Smooth muscle cell (in vitro differentiated cells): ENCODE data around the gene PACSIN3. TPM values are rescaled to one million over a fixed set of nuclear protein-coding genes. Genes with fewer than 3 reads are reported as not detected.

Source experiments
- DNase-seq: peaks from one replicate; lab custom pipeline; 2025; ENCODE audit not compliant: unreplicated experiment; lab: John Stamatoyannopoulos, UW
- H2AFZ ChIP-seq: fragments of 200-600 bp; sonication (generic); 2 replicates; pipeline ENCODE4 v1.6.0; 2016; ENCODE audit warnings: antibody characterized with exemption, low read depth, mild to moderate bottlenecking
- H3F3A ChIP-seq: fragments of 200-600 bp; sonication (generic); 2 replicates; pipeline ENCODE4 v1.6.0; 2017; ENCODE audit warnings: antibody characterized with exemption, low read depth
- H3K27ac ChIP-seq: fragments of 200-600 bp; sonication (generic); 2 replicates; pipeline ENCODE4 v1.5.1; 2016; ENCODE audit warnings: low read depth, mild to moderate bottlenecking
- H3K27me3 ChIP-seq: fragments of 200-600 bp; sonication (generic); 2 replicates; pipeline ENCODE4 v1.6.1; 2016; ENCODE audit warnings: low read depth, mild to moderate bottlenecking
- H3K36me3 ChIP-seq: fragments of 200-600 bp; sonication (generic); 2 replicates; pipeline ENCODE4 v1.5.1; 2016; ENCODE audit warnings: low read depth
- H3K4me1 ChIP-seq: fragments of 200-600 bp; sonication (generic); 2 replicates; pipeline ENCODE4 v1.5.1; 2016; ENCODE audit warnings: low read depth
- H3K4me2 ChIP-seq: fragments of 200-600 bp; sonication (generic); 2 replicates; pipeline ENCODE4 v1.6.0; 2016; ENCODE audit warnings: mild to moderate bottlenecking
- H3K4me3 ChIP-seq: fragments of 200-600 bp; sonication (generic); 2 replicates; pipeline ENCODE4 v1.5.1; 2016; ENCODE audit warnings: mild to moderate bottlenecking
- H3K79me2 ChIP-seq: fragments of 200-600 bp; sonication (generic); 2 replicates; pipeline ENCODE4 v1.6.0; 2016; ENCODE audit warnings: low read depth, mild to moderate bottlenecking
- H3K9ac ChIP-seq: fragments of 200-600 bp; sonication (generic); 2 replicates; pipeline ENCODE4 v1.6.0; 2016; ENCODE audit warnings: low read depth
- H3K9me3 ChIP-seq: fragments of 200-600 bp; sonication (generic); replicated peaks from 2 replicates; pipeline ENCODE4 v1.5.1; 2016; ENCODE audit warnings: low read depth
- H4K20me1 ChIP-seq: fragments of 200-600 bp; sonication (generic); 2 replicates; pipeline ENCODE4 v1.6.0; 2016; ENCODE audit warnings: low read depth
- WGBS: methylation state at CpG from one replicate; pipeline ENCODE4 v1.1.7; 2016; ENCODE audit warnings: low lambda C conversion rate; 5-methylcytosine and 5-hydroxymethylcytosine counted together
- polyA plus RNA-seq: library from polyadenylated mRNA; unstranded; fragments of >200 nt; fragmentation: Nextera tagmentation; extraction: Ambion mirVana; gene quantifications from 2 replicates; pipeline ENCODE4 v1.2.1, GENCODE V29; 2016
- total RNA-seq: library from RNA; depleted of rRNA; stranded (reverse); fragments of >200 nt; gene quantifications from 2 replicates; pipeline ENCODE4 v1.2.3, GENCODE V29; 2014
- TF ChIP-seq, protein P1 (sequence below): fragments of 200-600 bp; sonication (generic); IDR thresholded peaks from 2 replicates; pipeline ENCODE4 v1.5.1; 2017; ENCODE audit warnings: borderline replicate concordance, mild to moderate bottlenecking, antibody characterized with exemption; ENCODE audit not compliant: insufficient read depth, poor library complexity, severe bottlenecking

Gene PACSIN3
- total and polyA plus RNA-seq, 2 experiments from 2014 or later: 27.3 to 55.7 TPM

DNA sequence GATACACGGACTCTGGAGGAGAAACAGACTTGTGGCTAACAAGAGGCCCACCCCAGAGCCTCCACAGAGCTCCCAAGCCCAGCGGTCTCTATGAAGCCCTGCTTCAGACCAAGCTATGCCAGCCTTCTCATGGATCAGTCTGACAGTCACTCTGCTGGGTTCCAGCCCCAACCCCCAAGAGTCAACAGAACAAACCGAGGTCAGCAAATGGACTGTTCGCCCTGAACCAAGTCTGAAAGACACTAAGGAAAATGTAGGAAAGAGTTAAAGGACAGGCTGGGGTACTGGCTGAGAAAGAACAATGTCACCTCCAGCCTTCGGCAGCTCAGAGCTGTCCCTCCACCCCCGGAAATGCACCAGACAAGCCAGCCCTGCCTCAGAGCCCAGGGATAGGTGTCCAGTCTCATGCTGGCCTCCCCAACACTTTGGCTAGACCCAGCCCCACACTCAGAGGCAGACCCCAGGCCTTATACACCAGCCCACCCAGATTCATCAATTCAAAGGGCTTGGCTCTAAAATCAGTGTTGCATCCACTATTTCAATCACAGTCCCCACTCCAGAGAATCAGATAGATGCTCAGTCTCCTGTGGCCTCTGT lies 13.4 kb downstream of the PACSIN3 start:
- no peaks in the 10 kb centered on the region for H3K36me3 ChIP-seq
- H3K4me2 ChIP-seq: no peak overlapping the region
- 91% methylated on average over 6 of the region's 6 CpGs for WGBS
- no peaks in the 10 kb centered on the region for H3K27me3 ChIP-seq
- H3K9ac ChIP-seq: no peak overlapping the region
- TF ChIP-seq, protein P1, sequence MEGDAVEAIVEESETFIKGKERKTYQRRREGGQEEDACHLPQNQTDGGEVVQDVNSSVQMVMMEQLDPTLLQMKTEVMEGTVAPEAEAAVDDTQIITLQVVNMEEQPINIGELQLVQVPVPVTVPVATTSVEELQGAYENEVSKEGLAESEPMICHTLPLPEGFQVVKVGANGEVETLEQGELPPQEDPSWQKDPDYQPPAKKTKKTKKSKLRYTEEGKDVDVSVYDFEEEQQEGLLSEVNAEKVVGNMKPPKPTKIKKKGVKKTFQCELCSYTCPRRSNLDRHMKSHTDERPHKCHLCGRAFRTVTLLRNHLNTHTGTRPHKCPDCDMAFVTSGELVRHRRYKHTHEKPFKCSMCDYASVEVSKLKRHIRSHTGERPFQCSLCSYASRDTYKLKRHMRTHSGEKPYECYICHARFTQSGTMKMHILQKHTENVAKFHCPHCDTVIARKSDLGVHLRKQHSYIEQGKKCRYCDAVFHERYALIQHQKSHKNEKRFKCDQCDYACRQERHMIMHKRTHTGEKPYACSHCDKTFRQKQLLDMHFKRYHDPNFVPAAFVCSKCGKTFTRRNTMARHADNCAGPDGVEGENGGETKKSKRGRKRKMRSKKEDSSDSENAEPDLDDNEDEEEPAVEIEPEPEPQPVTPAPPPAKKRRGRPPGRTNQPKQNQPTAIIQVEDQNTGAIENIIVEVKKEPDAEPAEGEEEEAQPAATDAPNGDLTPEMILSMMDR: no peak
- peaks cover 66% of the 10 kb centered on the region for H3K79me2 ChIP-seq
- H3F3A ChIP-seq: peaks cover 3% of the 10 kb centered on the region
- no peak overlapping the region for H2AFZ ChIP-seq
- H3K4me1 ChIP-seq: peaks cover 6% of the 10 kb centered on the region
- no peaks in the 10 kb centered on the region for H3K9me3 ChIP-seq
- H4K20me1 ChIP-seq: peaks cover 55% of the 10 kb centered on the region
- no peak overlapping the region for H3K27ac ChIP-seq
- no peak overlapping the region for H3K4me3 ChIP-seq
- DNase-seq: no peak

DNA sequence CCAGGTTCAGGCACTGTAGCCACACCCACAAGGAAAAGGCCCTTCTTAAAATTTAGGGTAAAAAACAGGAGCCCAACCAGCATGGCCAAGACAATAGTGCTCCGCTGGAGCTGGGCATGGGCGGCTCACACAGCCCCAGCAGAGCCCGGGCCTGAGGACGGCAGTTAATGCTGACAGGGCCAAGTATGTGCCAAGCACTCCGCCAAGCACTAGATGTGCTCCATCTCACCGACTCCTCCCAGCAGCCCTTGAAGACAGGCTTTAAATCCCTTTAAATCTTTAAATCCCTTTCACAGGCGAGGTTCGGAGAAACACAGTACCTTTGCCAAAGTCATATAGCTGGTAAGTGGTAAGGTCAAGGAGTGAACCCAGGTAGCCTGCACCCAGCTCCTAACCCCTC lies 14.4 kb downstream of the PACSIN3 start:
- DNase-seq: no peak
- Histone ChIP-seq H3K79me2 (peaks cover 66% of the 10 kb centered on the region), H3F3A (no peaks in the 10 kb centered on the region), H4K20me1 (peaks cover 60% of the 10 kb centered on the region), H3K27me3 (no peaks in the 10 kb centered on the region), H3K9ac (no peak overlapping the region), H3K9me3 (no peaks in the 10 kb centered on the region), H3K27ac (no peak overlapping the region), H2AFZ (no peak overlapping the region), H3K4me3 (no peak overlapping the region), H3K4me2 (no peak overlapping the region), H3K36me3 (no peaks in the 10 kb centered on the region), H3K4me1 (peaks cover 6% of the 10 kb centered on the region)
- WGBS: 85% methylated on average over 8 of the region's 8 CpGs
- TF ChIP-seq, protein P1: no peak

DNA sequence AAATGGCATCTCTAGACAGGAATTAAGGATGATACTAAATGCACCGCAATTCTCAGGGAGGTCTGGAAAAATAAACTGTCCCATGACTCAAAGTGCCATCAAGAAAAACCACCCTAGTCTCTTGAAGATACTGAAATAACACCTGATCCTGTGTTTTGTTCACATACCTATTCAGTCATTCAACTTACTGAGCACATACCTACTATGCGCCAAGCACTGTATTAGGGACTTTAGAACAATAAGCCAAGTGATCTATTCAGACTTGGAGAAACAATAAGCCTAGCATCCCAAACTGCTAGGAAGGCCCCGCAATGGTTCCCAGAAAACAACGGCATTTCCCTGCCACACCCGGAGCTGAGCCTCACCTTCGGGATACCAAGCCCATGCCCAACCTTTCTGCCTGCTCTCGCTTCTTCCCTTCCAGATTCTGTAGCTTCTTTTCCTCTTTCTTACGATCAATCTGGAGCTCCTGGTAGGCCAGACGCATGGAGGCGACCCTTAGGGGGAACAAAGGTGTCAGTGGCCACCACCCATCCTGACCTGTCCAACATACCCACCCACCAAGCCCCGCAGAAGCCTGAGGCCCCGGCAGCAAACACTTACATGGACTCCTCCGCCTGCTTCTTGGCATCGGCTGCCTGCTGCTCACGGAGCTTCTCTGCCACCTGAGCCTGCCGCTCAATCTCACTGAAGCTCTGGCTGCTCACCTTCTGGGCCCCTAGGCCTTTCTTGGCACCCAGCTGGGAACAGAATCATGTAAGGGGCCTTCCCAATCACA lies 15.0 kb downstream of the PACSIN3 start:
- H3K4me3 ChIP-seq: no peak overlapping the region
- H3K9me3 ChIP-seq: no peaks in the 10 kb centered on the region
- peaks cover 6% of the 10 kb centered on the region for H3K4me1 ChIP-seq
- no peak overlapping the region for H3K27ac ChIP-seq
- H4K20me1 ChIP-seq: peaks cover 60% of the 10 kb centered on the region
- H3F3A ChIP-seq: no peaks in the 10 kb centered on the region
- TF ChIP-seq, protein P1: no peak
- no peak overlapping the region for H3K4me2 ChIP-seq
- H3K9ac ChIP-seq: no peak overlapping the region
- no peaks in the 10 kb centered on the region for H3K27me3 ChIP-seq
- H3K36me3 ChIP-seq: no peaks in the 10 kb centered on the region
- DNase-seq: no peak
- peaks cover 63% of the 10 kb centered on the region for H3K79me2 ChIP-seq
- H2AFZ ChIP-seq: no peak overlapping the region
- 97% methylated on average over 16 of the region's 16 CpGs for WGBS
